ENCODE data around the gene TWNK.

Gene TWNK

GRCh38 chr10:101042667-101043362 is 55.5 kb downstream of the TWNK start (continued):
- TF ChIP-seq ZNF292 (tag by site-specific recombination; IDR thresholded peaks at IDR 0.05; ENCODE audit: borderline replicate concordance, low read depth) (no peak), ZNF202 (tag by site-specific recombination; IDR thresholded peaks at IDR 0.05; ENCODE audit: borderline replicate concordance) (no peak), ZNF280C (tag by site-specific recombination; IDR thresholded peaks at IDR 0.05) (no peak), FEZF1 (tag by site-specific recombination; IDR thresholded peaks at IDR 0.05) (no peak), ZNF654 (tag by site-specific recombination; IDR thresholded peaks at IDR 0.05; ENCODE audit: low read depth) (no peak), HOXD13 (CRISPR knock-in tag; IDR thresholded peaks at IDR 0.05; ENCODE audit: borderline replicate concordance) (no peak), ZNF335 (tag by site-specific recombination; conservative IDR thresholded peaks at IDR 0.05) (peak; percentile 82), ZNF776 (tag by site-specific recombination; IDR thresholded peaks at IDR 0.05; ENCODE audit: borderline replicate concordance) (no peak), ZNF174 (tag by site-specific recombination; IDR thresholded peaks at IDR 0.05) (no peak), ZNF558 (tag by site-specific recombination; IDR thresholded peaks at IDR 0.05) (no peak), ZNF366 (tag by site-specific recombination; conservative IDR thresholded peaks at IDR 0.05) (peak; percentile 95), SP2 (tag by site-specific recombination; IDR thresholded peaks at IDR 0.05) (peak; percentile 96), ZSCAN23 (tag by site-specific recombination; IDR thresholded peaks at IDR 0.05) (no peak), KLF16 (tag by site-specific recombination; IDR thresholded peaks at IDR 0.05) (peak; percentile 48; the same call in 1 of the 2 replicates), ZNF701 (tag by site-specific recombination; IDR thresholded peaks at IDR 0.05) (no peak), GLIS2 (tag by site-specific recombination; IDR thresholded peaks at IDR 0.05) (no peak), ZNF16 (tag by site-specific recombination; IDR thresholded peaks at IDR 0.05; ENCODE audit: low read depth) (no peak), ZNF623 (tag by site-specific recombination; IDR thresholded peaks at IDR 0.05) (no peak), IKZF3 (tag by site-specific recombination; IDR thresholded peaks at IDR 0.05) (peak; percentile 93), PRDM4 (tag by site-specific recombination; IDR thresholded peaks at IDR 0.05) (no peak), ZBTB10 (tag by site-specific recombination; IDR thresholded peaks at IDR 0.05) (no peak), ZNF560 (tag by site-specific recombination; IDR thresholded peaks at IDR 0.05; ENCODE audit: borderline replicate concordance) (no peak), ZSCAN5A (tag by site-specific recombination; IDR thresholded peaks at IDR 0.05) (no peak), ZNF426 (tag by site-specific recombination; IDR thresholded peaks at IDR 0.05) (no peak), ZNF596 (tag by site-specific recombination; IDR thresholded peaks at IDR 0.05) (no peak), ZNF18 (tag by site-specific recombination; IDR thresholded peaks at IDR 0.05) (no peak), ZNF175 (tag by site-specific recombination; IDR thresholded peaks at IDR 0.05) (no peak), ZNF391 (tag by site-specific recombination; IDR thresholded peaks at IDR 0.05; ENCODE audit: borderline replicate concordance, low read depth) (no peak), ZNF544 (tag by site-specific recombination; IDR thresholded peaks at IDR 0.05) (no peak), OSR2 (tag by site-specific recombination; IDR thresholded peaks at IDR 0.05) (no peak), TRIM28 (IDR thresholded peaks at IDR 0.05; ENCODE audit: borderline replicate concordance, low read length) (no peak)
